ENCODE data around the gene ACSM2B.
"Not testable (repeated sequence)": the region's sequence is repeated elsewhere in the genome, so short reads cannot be mapped to it uniquely, and the experiment has no call there.

The ACSM2B gene, protein sequence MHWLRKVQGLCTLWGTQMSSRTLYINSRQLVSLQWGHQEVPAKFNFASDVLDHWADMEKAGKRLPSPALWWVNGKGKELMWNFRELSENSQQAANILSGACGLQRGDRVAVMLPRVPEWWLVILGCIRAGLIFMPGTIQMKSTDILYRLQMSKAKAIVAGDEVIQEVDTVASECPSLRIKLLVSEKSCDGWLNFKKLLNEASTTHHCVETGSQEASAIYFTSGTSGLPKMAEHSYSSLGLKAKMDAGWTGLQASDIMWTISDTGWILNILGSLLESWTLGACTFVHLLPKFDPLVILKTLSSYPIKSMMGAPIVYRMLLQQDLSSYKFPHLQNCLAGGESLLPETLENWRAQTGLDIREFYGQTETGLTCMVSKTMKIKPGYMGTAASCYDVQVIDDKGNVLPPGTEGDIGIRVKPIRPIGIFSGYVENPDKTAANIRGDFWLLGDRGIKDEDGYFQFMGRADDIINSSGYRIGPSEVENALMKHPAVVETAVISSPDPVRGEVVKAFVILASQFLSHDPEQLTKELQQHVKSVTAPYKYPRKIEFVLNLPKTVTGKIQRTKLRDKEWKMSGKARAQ

DNA sequence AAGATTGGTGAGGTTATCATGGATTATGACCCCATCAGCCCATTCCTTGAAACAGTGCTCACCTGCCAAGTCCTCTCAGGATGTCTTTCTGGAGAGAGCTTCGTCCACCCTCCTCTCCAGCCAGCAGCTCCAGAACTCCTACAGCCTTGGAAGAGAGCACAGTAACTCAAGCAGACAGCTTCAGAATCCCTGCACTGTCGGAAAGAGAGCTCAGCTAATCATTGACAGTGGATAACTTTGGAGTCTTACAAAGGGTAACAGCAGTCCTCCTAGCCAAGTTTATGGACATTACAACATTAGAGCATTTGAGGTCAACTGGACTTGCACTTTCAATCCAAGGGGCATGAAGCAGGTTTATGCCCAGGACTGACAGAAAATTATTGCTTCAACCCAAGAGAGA is at the start of gene ACSM2B:
TSS of gene ACSM2B (minus strand) at position 223 of the 400 bp plus-strand sequence. CDS start 11,522 bp downstream, outside the sequence.
- DNase-seq: not testable (repeated sequence)

DNA sequence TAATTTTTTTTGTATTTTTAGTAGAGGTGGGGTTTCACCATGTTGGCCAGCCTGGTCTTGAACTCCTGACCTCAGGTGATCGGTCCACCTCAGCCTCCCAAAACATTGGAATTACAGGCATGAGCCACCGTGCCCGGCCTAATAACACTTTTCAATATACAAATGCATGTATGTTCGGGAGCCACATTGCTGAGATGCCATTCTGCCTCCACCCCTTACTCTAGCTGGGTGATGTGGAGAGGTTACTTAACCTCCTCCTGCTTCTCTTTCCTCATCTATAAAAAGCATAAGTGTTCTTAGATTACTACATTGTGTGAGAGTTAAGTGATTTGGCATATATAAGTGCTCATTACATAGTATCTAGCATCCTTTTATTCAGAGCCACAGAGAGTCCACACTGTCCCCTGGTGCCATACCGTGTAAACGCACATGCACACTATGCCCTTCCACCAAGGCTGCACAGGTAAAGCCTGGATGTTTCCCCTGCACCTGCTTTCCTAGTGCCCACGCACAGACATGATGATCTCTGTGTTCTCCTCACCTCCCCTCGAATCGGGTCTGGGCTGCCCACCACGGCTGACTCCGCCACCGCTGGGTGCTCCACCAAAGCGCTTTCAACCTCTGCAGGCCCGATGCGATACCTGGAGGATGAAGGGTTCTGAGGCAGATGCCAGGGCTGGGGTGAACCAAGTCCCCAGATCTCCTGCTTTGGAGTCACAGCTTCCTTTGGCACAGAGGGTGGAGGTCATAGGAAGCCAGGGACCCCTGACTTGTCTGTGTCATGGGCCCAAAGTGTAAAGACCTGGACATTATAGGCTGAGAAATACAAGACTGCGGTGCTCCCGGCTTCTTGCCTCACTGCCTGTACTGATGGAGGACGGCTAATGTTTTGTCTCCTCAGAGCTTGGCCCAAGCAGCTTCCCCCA is 49.0 kb upstream of the ACSM2B start:
- no peak for DNase-seq

DNA sequence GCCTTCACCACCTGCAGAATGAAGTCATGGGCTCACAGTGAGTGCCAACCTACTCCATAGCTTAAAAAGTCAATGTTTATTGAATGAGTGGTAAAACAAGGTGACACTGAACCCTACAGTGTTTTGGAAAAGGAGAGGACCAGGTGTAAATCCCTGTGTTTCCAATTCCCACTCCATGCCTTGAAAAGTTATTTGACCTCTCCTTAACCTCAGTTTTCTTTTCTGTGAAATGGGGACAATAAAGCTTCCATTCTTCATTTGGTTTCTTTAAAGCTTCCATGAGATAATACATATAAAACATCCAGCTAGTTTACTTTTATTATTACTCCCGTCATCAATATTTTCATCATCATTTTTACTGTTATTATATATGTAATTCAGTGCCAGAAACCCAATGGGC is 48.0 kb upstream of the ACSM2B start:
- DNase-seq: no peak

DNA sequence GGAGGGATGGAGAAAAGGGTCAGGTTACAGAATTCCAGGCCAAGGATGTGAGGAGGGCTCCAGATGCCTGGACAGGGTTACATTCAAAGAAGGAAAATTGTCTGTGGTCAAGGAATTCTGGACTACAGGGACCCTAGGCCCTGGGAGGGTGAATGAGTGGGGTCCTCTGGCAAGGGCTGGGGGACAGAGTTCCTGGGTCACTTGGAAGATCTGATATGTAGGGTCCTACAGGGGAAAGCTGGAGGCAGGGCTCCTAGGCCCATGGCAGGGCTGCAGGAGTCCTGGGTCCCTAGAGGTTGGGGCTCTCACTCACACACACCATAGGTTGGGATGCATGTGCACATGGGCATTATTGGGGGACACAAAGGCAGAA is 46.3 kb upstream of the ACSM2B start:
- no peak for DNase-seq

DNA sequence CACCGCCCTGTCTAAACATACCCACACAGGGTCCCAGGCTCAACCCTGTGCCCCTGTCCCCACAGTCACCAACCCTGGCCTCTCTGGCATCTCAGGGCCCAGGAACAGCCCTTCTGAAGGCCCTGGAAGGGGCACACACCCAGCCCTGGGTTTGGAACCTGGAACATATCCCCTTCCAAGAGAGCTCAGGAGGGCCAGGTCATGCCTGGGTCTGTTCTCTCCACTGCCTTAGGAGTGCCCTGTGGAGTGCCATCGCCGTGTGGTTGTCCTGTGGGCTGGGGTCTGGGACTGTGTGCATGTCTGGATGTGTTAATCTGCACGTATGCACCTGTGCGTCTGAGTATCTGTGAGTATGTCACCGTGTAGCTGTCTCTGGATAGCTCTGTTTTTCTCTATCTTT is 45.2 kb upstream of the ACSM2B start:
- no peak for DNase-seq

DNA sequence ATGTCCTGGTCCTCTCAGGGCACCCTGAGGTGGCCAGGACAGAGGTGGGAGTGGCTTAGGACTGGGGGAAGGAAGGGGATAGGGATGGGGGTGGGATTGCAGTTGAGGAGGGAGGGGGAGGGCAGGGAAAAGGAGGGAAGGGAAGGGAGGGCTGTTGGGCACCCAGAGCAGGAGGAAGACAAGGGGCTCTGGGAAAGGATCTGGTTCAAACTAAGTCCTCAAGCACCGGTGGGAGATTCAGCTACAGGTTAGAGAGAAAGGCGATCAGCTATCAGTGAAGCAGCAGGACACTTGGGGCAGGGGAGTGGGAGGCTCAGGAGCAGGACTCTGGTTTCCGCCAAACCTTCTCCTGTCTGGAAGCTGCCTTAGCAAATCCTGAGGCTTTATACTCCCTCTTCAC is 44.6 kb upstream of the ACSM2B start:
- no peak for DNase-seq

DNA sequence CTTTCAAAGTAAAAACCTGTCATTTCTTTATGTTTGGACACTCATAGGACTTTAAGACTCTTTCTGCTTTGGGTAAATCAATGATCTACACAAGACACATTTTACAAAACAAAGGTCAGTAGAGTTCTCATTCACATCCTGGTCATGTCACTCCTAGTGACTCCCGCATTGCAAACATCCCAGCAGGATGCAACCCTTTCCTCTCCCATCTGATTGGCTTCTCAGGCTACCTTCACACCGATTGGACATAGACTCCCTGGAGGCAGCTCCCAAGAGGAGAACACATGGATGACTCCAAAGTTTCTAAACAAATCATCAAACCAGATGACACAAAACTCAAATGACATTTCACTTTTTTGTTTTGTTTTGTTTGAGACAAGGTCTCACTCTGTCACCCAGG is 43.8 kb upstream of the ACSM2B start:
- no peak for DNase-seq

DNA sequence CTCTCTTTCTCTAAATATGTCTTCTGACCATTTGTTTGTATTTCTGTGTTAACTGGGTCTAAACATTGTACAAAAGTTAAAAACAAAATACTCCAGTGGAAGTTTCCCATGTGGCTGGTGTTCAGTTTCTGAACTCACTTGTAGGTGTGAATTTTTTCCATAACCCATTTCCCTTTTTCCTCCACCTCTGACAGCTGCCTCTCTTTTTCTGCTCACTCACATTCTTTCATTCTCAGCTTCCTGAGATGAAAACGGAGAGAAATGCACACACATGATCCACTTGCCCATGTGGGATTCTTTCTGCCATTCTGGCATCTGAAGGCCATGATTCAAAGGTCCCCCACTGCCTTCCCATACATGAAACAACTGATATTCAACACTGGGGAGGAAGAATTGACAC is 41.1 kb upstream of the ACSM2B start:
- DNase-seq: no peak

DNA sequence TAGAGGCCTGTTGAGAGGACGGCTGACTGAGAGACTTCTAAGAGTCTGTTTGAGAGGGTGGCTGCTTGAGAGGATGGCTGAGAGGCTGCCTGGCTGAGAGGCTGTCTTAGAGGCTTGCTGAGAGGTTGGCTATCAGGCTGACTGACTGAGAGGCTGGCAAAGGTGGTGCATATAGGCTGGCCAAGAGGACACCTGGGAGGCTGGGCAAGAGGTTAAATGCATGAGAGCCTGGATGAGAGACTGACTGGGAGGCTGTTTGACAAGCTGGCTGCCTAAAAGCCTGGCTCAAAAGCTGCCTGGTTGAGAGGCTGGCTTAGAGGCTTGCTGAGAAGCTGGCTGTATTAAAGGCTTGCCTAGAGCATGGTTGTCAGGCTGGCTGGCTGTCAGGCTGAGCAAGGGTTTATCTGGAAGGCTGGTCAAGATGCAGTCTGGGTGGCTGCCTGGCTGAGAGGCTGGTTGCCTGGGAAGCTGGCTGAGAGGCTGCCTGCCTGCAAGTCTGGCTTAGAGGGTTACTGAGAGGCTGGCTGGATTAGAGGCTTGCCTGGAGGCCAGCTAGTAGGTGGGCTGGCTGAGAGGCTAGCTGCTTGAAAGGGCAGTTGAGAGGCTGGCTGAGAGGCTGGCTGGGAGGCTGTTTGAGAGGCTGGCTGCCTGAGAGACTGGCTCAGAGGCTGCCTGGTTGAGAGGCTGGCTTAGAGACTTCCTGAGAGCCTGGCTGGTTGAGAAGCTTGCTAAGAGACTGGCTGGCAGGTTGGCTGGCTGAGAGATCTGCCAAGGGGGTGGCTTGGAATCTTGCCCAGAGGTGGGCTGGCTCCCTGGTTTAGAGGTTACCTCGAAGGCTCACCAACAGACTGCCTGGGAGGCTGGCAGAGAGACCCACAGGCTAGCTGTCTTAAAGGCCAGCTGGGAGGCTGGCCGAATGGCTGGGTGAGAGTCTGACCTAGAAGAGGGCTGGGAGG is 38.3 kb upstream of the ACSM2B start:
- DNase-seq: no peak

DNA sequence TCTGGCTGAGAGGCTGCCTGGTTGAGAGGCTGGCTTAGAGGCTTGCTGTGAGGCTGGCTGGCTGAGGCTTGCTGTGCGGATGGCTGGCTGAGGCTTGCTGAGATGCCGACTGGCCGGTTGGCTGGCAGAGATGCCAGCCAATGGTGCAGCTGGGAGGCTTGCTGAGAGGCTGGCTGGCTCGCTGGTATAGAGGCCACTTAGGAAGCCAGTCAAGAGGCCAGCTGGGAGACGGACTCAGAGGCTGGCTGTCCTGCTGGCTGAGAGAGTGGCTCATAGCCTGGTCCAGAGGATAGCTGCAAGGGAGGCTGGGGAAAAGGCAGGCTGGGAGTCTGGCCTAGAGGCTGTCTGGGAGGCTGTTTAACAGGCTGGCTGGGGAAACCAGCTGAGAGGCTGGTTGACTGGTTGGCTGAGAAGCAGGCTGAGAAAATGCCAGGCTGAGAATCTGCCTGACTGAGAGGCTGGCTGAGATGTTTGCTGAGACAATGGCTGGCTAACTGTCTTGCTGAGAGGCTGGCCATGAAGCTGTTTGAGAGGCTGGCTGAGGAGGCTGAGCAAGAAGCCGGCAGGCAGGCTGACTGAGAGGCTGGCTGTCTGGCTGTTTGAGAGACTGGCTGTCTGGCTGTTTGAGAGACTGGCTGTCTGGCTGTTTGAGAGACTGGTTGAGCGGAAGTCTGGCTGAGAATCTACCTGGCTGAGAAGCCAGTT is 37.5 kb upstream of the ACSM2B start:
- DNase-seq: no peak

DNA sequence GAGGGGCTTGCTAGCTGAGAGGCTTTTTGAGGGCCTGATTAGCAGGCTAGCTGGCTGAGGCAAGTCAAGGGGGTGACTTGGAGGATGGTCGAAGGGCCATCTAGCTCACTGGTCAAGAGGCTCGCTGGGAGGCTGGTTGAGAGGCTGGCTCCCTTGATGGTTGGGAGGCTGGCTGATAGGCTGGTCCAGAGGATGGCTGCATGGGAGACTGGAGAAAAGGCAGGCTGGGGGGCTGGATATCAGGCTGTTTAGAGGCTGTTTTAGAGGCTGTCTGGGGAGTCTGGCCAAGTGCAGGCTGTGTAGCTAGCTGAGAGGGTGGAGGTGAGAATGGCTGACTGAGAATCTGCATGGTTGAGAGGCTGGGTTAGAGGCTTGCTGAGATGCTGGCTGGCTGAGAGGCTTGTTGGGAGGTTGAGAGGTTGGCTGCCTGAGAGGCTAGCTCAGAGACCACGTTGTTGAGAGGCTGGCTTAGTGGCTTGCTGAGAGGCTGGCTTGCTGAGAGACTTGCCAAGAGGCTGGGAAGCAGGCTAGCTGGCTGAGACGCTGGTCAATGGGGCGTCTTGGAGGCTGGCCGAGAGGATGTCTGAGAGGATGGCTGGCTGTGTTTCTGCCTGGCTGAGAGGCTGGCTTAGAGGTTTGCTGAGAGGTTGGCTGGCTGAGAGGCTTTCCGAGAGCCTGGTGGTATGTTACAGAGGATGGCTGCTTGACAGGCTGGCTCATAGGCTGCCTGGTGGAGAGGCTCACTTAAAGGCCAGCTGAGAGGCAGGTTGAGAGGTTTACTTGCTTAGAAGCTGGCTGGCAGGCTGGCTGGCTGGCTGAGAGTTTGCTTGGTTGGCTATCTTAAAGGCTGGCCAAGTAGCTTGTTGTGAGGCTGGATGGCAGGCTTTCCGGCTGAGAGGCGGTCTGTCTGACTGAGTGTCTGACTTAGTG is 36.6 kb upstream of the ACSM2B start:
- no peak for DNase-seq

DNA sequence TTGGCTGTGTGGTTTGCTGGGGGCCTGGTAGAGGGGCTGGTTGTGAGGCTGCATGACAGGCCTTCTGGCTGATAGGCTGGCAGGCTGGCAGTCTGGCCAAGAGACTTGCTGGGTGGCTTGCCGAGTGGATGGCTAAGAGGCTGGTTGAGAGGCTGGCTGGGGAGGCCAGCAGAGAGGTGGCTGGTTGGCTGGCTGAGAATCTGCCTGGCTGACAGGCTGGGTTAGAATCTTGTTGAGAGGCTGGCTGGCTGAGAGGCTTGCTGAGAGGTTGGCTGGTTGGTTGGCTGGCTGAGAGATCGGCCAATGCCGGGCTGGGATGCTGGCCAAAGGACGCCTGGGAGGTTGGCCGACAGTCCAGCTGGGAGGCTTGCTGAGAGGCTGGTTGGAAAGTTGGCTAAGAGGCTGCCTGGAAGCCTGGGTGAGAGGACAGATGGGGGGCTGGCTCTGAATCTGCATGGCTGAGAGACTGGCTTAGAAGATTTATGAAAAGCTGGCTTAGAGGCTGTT is 35.9 kb upstream of the ACSM2B start:
- no peak for DNase-seq

DNA sequence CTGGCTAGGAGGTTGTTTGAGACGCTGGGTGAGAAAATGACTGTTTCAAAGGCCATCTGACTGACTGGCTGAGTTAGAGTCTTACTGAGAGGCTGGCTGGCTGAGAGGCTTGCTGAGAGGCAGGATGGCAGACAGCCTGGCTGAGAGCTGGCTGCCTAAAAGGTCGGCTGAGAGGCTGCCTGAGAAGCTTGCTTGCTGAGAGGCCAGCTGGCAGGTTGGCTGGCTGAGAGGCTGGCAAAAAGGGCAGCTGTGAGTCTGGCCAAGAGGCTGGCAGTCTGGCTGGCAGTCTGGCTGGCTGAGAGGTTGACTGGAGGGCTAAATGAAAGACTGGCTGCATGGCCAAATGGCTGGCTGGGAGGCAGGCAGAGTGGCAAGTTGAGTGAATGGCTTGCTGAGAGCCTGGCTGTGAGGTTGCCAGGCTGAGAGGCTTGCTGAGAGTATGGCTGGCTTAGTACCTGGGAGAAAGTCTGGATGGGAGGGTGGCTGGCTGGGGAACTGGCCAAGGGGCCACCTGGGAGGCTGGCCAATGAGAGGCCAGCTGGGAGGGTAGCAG is 35.3 kb upstream of the ACSM2B start:
- DNase-seq: no peak

DNA sequence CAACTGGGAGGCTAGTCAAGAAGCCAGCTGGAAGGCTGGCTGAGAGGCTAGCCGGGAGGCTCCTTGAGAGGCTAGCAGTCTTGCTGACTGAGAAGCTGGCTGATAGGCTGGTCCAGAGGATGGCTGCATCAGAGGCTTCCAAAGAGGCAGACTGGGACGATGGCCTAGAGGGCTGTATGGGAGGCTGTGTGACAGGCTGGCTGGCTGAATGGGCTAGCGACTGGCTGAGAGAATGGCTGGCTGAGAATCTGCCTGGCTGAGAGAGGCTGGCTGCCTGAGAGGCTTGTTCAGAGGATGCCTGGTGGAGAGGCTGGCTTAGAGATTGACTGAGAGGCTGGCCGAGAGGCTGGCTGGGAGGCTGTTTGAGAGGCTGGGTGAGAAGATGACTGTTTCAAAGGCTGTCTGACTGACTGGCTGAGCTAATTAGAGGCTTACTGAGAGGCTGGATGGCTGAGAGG is 34.8 kb upstream of the ACSM2B start:
- DNase-seq: no peak

DNA sequence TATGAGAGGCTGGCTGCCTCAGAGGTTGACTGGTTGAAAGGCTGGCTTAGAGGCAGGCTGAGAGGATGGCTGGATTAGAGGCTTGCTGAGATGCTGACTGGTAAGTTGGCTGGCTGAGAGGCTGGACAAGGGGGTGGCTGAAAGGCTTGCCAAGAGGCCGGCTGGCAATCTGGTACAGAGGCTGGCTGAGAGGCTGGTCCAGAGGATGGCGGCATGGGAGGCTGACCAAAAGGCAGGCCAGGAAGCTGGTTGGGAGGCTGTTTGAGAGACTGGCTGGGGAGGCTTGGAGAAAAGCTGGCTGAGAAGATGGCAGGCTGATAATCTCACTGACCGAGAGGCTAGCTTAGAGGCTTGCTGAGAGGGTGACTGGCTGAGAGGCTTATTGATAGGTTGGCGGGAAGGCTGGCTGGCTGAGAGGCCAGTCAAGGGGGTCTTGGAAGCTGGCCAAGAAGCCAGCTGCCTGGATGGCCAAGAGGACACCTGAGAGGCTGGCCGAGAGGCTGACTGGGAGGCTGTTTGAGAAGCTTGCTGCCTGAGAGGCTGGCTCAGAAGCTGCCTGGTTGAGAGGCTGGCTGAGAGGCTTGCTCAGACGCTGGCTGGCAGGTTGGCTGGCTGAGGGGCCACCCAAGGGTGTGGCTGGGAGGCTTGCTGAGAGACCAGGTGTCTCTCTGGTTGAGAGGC is 34.2 kb upstream of the ACSM2B start:
- no peak for DNase-seq

DNA sequence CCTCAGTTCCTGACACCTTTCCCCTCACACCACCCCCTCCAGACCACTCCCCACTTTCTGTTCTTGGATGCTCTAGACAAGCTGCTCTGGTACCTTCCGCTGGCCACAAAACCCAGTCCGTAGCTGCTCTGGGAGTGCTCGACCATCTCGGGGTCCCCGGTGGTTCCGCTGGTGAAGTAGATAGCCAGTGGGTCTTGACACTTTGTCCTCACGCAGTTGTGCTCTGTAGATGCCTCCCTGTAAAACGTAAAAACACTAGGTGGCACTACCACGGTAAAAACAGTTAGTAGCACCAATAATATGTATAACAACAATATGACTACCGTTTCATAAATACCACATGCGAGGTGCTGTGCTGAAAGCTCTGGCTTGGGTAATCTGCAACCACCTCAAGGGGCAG is 26.0 kb upstream of the ACSM2B start:
- DNase-seq: not testable (repeated sequence)

DNA sequence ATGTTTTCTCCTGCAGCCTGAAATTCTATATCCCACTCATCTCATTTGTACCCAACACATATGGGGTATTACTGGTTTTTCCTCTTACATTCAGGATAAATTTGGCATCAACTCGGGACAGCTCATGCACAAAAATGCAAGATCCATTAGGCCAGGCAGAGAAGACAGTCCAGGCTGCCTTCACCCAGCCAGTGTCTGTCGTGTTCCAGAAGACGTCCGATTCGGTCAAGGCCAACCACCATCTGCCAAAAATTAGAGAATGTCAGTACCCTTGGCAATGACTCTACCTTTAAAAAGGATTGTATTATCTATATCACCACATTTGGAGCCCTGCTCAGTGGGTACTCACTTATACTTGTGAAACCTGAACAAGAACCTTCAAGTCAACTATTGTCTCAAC is 23.3 kb upstream of the ACSM2B start:
- not testable (repeated sequence) for DNase-seq

DNA sequence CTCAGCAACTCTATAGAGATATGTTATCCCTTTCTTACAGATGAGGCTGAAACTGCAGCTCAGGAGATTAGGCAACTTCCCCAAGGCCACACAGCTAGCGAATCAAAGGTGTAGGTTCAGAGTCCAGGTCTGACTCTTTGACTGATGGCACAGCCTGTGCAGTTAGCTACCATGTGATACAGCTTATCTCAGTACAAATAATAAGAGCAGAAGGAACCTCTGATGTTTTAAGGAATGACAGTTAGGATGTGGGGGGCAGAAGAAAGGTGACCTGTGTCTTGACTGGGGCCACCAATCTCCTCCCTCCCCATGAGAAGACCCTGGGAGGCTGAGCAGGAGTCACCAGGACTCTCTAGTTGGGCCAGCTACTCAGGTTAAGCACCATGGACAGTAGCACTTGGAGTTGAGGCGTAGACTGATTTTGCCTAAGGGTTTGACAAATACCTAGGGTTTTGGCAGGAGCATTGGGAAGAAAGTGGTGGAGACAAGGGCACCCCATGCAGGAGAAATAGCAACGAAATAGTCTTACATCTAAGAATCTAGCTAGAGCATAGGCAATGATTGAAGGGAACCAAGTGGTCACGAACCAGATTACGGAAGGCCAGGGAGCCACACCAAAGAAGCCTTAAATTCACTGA is 22.8 kb upstream of the ACSM2B start:
- no peak for DNase-seq

DNA sequence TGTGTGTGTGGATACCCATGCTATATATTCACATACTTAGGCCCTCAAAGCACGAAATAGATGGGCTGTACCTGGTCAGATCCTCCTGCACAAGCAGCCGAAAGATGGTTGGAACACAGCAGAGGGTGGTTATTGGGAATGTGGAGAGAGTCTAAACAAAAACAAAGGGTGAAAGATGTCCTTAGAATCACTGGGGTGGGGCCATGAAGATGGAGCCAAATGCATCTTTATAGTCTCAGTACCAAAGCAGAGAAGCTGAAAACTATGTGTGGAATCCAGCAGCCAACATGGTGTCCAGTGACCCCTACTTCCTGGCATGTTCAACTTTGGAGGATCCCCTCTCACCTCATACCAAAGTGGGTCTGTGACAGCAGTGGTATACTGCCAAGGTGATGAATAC is 19.5 kb upstream of the ACSM2B start:
- DNase-seq: not testable (repeated sequence)
